22Rv1 (cell line): ENCODE measurements around the gene MAP3K14.

ENCODE experiments used
- H3K27ac ChIP-seq: fragments of 450-650 bp; 2 replicates; pipeline ENCODE4 v1.5.1; 2017
- ZFX ChIP-seq: fragments of 450-650 bp; IDR thresholded peaks from 2 replicates; pipeline ENCODE4 v1.6.1; 2017; ENCODE audit warnings: antibody characterized with exemption, borderline replicate concordance
- TF ChIP-seq, protein P1 (sequence below): fragments of 450-650 bp; IDR thresholded peaks from 2 replicates; pipeline ENCODE4 v1.5.1; 2017; ENCODE audit warnings: mild to moderate bottlenecking

The MAP3K14 gene

DNA sequence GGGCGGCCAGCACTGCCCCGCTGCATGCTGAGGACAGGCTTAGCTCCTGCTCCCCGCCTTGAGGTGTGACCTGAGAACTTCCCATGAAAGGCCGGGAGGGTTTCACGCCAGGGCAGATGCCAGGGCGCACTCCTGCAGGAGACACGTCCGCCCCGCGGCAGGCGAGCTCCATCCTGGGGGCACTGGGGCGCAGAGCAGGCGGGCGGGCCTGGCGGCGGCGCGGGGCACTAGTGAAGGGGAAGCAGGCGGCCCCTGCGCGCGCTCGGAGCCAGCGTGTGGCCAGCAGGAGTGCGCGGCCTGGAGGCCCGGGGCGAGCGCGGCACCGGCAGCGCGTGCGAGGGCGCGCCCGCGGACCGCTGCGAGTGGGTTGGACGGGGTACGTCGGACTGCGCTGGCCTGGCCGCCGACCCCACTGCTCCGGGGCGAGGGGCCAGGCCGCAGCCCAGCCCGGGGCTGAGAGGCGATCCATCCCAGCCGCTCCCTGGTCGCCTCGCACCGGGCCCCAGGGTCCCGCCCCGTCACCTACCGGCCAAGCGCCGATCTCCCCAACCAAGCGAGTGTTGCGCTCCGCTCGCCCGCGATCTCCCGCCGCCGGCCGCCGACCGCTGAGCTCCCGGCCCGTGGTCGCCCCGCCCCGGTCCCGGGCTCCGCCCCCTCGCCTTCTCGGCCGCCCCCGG is at the start of gene MAP3K14:
MAP3K14 (minus strand) TSS at position 587 of the 677 bp plus-strand sequence. CDS start 26,275 bp downstream, outside the sequence.
- no peak for TF ChIP-seq ZFX
- TF ChIP-seq, protein P1, sequence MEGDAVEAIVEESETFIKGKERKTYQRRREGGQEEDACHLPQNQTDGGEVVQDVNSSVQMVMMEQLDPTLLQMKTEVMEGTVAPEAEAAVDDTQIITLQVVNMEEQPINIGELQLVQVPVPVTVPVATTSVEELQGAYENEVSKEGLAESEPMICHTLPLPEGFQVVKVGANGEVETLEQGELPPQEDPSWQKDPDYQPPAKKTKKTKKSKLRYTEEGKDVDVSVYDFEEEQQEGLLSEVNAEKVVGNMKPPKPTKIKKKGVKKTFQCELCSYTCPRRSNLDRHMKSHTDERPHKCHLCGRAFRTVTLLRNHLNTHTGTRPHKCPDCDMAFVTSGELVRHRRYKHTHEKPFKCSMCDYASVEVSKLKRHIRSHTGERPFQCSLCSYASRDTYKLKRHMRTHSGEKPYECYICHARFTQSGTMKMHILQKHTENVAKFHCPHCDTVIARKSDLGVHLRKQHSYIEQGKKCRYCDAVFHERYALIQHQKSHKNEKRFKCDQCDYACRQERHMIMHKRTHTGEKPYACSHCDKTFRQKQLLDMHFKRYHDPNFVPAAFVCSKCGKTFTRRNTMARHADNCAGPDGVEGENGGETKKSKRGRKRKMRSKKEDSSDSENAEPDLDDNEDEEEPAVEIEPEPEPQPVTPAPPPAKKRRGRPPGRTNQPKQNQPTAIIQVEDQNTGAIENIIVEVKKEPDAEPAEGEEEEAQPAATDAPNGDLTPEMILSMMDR: peak; percentile 15; the same call in 1 of the 2 replicates
- H3K27ac ChIP-seq: peak within 1 kb of the TSS; percentile 86

DNA sequence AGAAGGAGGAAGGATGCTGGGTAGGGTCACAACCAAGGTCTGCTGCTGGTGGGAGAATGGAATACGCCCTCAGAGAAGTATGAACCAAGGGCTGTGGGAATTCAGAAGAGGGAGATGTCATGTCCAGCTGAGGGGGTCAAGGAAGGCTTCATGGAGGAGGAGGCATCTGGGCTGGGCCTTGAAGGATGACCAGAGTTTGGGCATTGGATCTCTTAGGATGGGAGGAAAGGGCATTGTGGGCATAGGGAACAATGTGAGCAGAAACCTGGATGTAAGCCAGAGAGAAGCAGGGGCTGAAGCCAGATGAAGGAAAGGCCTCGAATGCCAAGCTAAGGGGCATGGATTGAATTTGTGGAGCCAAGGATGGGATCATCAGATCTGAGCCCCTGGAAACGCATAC is 49.2 kb upstream of the MAP3K14 start:
- TF ChIP-seq, protein P1: no peak
- TF ChIP-seq ZFX: no peak
- H3K27ac ChIP-seq: no peak overlapping the region

DNA sequence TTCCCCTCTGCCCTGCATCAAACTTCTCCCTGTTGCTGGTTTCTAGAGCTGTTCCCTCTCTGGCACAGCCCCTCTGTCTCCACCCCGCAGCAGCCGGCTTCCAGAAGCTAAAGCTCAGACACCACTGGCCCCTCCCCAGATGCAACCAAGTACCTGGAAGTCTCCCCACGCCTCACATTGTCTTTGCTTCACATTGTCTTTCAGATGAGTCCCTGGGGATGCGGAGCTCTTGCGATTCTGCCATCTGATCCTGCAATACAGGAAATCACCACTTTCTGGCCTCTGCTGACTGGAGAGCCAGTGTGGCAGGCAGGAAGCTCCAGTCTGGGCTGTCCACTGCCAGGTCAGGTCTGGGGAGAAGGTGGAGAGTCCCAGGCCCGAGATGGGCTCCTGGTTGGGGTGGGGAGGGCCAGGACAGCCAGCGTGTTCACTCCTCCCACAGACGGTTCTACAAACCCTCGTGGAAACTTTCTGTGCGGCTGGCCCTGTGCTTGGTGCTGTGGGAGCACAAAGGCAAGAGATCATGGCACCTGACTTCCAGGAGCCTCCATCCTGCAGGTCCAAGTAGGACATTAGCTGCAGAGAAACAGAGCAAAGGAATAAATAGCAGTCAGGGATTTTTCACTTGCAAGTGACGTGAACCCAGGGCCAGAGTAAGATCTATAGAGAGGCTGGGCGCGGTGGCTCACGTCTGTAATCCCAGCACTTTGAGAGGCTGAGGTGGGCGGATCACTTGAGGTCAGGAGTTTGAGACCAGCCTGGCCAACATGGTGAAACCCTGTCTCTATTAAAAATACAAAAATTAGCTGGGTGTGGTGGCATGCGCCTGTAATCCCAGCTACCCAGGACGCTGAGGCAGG is 47.9 kb upstream of the MAP3K14 start:
- no peak overlapping the region for H3K27ac ChIP-seq
- no peak for TF ChIP-seq ZFX
- TF ChIP-seq, protein P1: no peak

DNA sequence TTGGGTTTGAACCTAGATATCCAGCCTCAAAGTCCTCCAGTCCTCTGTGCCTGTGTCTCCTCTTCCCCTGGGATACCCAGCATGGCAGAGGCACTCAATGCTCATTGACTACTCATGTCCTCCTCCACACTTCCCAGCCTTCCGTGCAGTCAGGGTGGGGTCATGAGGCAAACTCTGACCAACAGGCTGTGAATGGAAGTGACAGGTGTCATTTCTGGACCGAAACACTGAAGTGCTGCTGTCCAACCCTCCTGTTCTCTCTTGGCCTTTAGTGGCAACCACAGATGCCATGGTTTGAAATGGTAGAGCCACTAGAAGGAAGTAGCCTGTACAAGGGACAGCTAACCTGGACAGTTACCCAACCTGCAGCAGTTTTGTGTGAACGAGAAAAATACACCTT is 46.7 kb upstream of the MAP3K14 start:
- TF ChIP-seq, protein P1: no peak
- TF ChIP-seq ZFX: no peak
- no peak overlapping the region for H3K27ac ChIP-seq

DNA sequence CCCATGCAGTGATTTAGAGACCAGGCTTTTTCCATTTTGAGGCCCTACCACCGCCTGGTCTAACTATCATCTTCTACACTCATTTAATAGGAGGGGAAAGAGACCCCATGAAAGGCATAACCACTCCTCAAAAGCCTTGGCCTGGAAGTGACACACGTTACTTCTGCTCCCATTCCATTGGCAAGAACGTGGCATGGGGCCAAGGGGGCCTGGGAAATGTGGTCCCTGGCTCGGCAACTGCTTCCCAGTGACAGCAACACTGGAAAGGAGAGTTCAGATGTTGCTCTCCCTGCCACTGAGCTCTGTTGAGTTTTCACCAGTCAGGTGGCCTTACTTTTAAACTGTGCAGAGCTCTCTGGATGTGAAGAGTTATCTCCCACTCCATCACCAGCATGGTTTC is 45.2 kb upstream of the MAP3K14 start:
- no peak for TF ChIP-seq ZFX
- TF ChIP-seq, protein P1: no peak
- H3K27ac ChIP-seq: no peak overlapping the region

DNA sequence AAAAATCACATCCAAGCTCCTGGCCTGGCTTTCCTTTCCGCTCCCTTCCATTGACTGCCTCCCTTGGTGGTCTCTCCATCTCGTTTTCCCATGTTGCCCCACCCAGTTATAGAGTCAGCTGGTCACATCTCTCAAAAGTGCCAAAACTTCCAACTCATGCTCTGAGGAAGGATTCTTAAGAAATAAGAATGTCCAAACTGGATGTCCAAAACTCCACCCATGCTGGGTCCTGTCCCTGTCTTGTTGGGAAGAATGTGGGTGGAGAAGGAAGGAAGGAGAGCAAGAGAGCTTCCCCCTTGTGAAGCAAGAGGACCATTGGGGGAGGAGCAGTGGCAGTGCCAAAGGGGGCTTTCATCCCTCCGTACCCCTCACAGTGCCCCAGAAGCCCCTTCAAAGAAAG is 44.6 kb upstream of the MAP3K14 start:
- no peak for TF ChIP-seq ZFX
- TF ChIP-seq, protein P1: no peak
- no peak overlapping the region for H3K27ac ChIP-seq
